Measurements from ENCODE around the gene AUTS2.

The AUTS2 gene

DNA sequence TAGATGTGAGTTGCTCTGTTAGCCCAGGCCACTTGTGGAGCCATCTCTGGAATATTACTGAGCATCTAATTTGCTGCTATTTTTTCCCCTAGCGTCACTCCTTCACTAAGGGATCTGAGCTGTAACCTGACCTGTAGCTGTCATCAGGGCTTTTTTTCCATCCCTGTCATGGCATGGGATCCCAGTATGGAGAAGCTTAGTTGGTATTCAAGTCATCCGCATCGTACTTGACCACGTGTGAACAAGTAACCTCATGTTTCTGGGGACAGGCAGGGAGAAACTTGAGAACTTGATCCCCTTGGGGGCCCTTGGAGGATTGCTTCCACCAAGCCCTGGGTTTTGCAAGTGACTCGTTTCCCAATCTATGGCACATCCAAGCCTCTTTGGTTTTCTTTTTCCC, 1059.3 kb downstream of the AUTS2 start:
- no peak overlapping the region for H3K27ac ChIP-seq (ENCODE audit: extremely low read depth, low read depth, low read length)
- H3K9me3 ChIP-seq (ENCODE audit: control insufficient read depth, insufficient read depth, low read depth, low read length), result no peaks in the 10 kb centered on the region
- H3K4me1 ChIP-seq (ENCODE audit: control insufficient read depth, insufficient read depth, low read length), result no peaks in the 10 kb centered on the region
- CTCF ChIA-PET, result no interaction called here
- TF ChIP-seq SP2 (tag by site-specific recombination; IDR thresholded peaks at IDR 0.05) (no peak), ZNF239 (tag by site-specific recombination; IDR thresholded peaks at IDR 0.05) (no peak), ZNF155 (tag by site-specific recombination; IDR thresholded peaks at IDR 0.05) (no peak), ZNF660 (tag by site-specific recombination; IDR thresholded peaks at IDR 0.05) (no peak), ZNF423 (tag by site-specific recombination; IDR thresholded peaks at IDR 0.05) (no peak), ZNF747 (tag by site-specific recombination; IDR thresholded peaks at IDR 0.05) (no peak), YY2 (tag by site-specific recombination; IDR thresholded peaks at IDR 0.05) (no peak)
- TF ChIP-seq, protein P1, sequence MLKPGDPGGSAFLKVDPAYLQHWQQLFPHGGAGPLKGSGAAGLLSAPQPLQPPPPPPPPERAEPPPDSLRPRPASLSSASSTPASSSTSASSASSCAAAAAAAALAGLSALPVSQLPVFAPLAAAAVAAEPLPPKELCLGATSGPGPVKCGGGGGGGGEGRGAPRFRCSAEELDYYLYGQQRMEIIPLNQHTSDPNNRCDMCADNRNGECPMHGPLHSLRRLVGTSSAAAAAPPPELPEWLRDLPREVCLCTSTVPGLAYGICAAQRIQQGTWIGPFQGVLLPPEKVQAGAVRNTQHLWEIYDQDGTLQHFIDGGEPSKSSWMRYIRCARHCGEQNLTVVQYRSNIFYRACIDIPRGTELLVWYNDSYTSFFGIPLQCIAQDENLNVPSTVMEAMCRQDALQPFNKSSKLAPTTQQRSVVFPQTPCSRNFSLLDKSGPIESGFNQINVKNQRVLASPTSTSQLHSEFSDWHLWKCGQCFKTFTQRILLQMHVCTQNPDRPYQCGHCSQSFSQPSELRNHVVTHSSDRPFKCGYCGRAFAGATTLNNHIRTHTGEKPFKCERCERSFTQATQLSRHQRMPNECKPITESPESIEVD (tag by site-specific recombination; IDR thresholded peaks at IDR 0.05), result no peak
- no peak overlapping the region for H3K4me3 ChIP-seq (ENCODE audit: low read depth, low read length)
- POLR2A ChIA-PET, result no interaction called here
- no peaks in the 10 kb centered on the region for H3K36me3 ChIP-seq (ENCODE audit: control insufficient read depth in 2 of 2, insufficient read depth in 1 of 2, low read length in 2 of 2)

DNA sequence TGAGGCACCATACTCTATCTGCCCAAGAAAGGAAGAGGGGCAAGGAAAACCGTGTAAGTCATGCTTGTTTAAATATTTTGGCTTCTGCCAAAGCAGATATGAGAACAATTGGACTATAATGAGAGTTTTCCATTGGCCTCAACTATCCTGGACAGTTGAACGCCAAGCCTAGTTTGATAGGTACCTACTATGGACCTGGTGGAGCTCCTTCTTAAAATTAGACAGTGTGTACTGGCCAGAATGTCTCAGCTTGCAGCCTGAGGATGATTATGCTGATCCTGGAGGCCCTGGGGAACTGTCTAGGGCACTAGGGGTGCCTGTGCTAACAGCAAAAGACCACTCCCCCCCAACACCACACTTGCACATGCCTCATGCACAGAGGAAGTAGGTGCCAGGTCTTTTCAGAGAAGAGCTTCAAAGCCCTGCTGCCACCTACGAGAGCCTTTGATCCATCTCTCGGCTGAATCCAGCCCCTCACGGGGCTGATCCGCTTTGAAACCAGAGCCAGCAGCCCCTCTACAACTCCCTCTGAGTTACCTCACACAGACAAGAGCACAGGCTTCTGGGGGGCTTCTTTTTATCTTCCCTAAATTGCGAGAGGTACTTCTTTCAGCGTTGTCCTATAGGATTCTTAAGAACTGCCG, 1059.8 kb downstream of the AUTS2 start:
- H3K9me3 ChIP-seq (ENCODE audit: control insufficient read depth, insufficient read depth, low read depth, low read length), result no peaks in the 10 kb centered on the region
- ChIA-PET POLR2A (no interaction called here), CTCF (no interaction called here)
- no peak overlapping the region for H3K27ac ChIP-seq (ENCODE audit: extremely low read depth, low read depth, low read length)
- H3K4me3 ChIP-seq (ENCODE audit: low read depth, low read length), result no peak overlapping the region
- H3K4me1 ChIP-seq (ENCODE audit: control insufficient read depth, insufficient read depth, low read length), result no peaks in the 10 kb centered on the region
- H3K36me3 ChIP-seq (ENCODE audit: control insufficient read depth in 2 of 2, insufficient read depth in 1 of 2, low read length in 2 of 2), result no peaks in the 10 kb centered on the region
- TF ChIP-seq ZNF654 (tag by site-specific recombination; IDR thresholded peaks at IDR 0.05; ENCODE audit: low read depth), result no peak
- no peak for TF ChIP-seq KLF1 (tag by site-specific recombination; IDR thresholded peaks at IDR 0.05)
- no peak for TF ChIP-seq ZNF2 (tag by site-specific recombination; IDR thresholded peaks at IDR 0.05)
- no peak for TF ChIP-seq ZNF658 (tag by site-specific recombination; IDR thresholded peaks at IDR 0.05)
- TF ChIP-seq ZNF768 (tag by site-specific recombination; IDR thresholded peaks at IDR 0.05), result no peak
- no peak for TF ChIP-seq ZNF112 (tag by site-specific recombination; IDR thresholded peaks at IDR 0.05)
- no peak for TF ChIP-seq ZSCAN23 (tag by site-specific recombination; IDR thresholded peaks at IDR 0.05)
- no peak for TF ChIP-seq ZNF600 (tag by site-specific recombination; IDR thresholded peaks at IDR 0.05)
- TF ChIP-seq ZNF548 (tag by site-specific recombination; IDR thresholded peaks at IDR 0.05), result no peak
- TF ChIP-seq, protein P2, sequence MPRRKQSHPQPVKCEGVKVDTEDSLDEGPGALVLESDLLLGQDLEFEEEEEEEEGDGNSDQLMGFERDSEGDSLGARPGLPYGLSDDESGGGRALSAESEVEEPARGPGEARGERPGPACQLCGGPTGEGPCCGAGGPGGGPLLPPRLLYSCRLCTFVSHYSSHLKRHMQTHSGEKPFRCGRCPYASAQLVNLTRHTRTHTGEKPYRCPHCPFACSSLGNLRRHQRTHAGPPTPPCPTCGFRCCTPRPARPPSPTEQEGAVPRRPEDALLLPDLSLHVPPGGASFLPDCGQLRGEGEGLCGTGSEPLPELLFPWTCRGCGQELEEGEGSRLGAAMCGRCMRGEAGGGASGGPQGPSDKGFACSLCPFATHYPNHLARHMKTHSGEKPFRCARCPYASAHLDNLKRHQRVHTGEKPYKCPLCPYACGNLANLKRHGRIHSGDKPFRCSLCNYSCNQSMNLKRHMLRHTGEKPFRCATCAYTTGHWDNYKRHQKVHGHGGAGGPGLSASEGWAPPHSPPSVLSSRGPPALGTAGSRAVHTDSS (tag by site-specific recombination; IDR thresholded peaks at IDR 0.05), result no peak
- no peak for TF ChIP-seq HOXD13 (CRISPR knock-in tag; IDR thresholded peaks at IDR 0.05; ENCODE audit: borderline replicate concordance)
- TF ChIP-seq ZNF785 (tag by site-specific recombination; IDR thresholded peaks at IDR 0.05), result no peak
- TF ChIP-seq, protein P3, sequence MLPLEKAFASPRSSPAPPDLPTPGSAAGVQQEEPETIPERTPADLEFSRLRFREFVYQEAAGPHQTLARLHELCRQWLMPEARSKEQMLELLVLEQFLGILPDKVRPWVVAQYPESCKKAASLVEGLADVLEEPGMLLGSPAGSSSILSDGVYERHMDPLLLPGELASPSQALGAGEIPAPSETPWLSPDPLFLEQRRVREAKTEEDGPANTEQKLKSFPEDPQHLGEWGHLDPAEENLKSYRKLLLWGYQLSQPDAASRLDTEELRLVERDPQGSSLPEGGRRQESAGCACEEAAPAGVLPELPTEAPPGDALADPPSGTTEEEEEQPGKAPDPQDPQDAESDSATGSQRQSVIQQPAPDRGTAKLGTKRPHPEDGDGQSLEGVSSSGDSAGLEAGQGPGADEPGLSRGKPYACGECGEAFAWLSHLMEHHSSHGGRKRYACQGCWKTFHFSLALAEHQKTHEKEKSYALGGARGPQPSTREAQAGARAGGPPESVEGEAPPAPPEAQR (tag by site-specific recombination; IDR thresholded peaks at IDR 0.05), result no peak
- no peak for TF ChIP-seq ZNF473 (tag by site-specific recombination; IDR thresholded peaks at IDR 0.05)
- TF ChIP-seq, protein P4, sequence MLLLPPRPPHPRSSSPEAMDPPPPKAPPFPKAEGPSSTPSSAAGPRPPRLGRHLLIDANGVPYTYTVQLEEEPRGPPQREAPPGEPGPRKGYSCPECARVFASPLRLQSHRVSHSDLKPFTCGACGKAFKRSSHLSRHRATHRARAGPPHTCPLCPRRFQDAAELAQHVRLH (tag by site-specific recombination; IDR thresholded peaks at IDR 0.05), result no peak
- TF ChIP-seq, protein P5, sequence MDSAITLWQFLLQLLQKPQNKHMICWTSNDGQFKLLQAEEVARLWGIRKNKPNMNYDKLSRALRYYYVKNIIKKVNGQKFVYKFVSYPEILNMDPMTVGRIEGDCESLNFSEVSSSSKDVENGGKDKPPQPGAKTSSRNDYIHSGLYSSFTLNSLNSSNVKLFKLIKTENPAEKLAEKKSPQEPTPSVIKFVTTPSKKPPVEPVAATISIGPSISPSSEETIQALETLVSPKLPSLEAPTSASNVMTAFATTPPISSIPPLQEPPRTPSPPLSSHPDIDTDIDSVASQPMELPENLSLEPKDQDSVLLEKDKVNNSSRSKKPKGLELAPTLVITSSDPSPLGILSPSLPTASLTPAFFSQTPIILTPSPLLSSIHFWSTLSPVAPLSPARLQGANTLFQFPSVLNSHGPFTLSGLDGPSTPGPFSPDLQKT (IDR thresholded peaks at IDR 0.05; ENCODE audit: borderline replicate concordance, low read depth, low read length), result no peak
- TF ChIP-seq, protein P6, sequence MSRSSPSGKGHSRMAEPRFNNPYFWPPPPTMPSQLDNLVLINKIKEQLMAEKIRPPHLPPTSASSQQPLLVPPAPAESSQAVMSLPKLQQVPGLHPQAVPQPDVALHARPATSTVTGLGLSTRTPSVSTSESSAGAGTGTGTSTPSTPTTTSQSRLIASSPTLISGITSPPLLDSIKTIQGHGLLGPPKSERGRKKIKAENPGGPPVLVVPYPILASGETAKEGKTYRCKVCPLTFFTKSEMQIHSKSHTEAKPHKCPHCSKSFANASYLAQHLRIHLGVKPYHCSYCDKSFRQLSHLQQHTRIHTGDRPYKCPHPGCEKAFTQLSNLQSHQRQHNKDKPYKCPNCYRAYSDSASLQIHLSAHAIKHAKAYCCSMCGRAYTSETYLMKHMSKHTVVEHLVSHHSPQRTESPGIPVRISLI (tag by site-specific recombination; IDR thresholded peaks at IDR 0.05), result no peak
